Uterus (tissue), 2 donors: ENCODE results near the gene SPRED3.

Experiments
- CTCF ChIP-seq, 4 experiments: fragments of 200-600 bp in 2 of 4; fragments of 450-650 bp in 2 of 4; sonication (generic) in 2 of 4; IDR thresholded peaks; one replicate each; pipeline ENCODE4 v1.5.1; 2016 to 2019; ENCODE audit warnings: antibody characterized with exemption in 4 of 4, mild to moderate bottlenecking in 2 of 4, moderate library complexity in 1 of 4
- POLR2A ChIP-seq, 2 donors: fragments of 450-650 bp; IDR thresholded peaks; one replicate each; pipeline ENCODE4 v1.6.1; 2016; ENCODE audit warnings: antibody characterized with exemption in 2 of 2, mild to moderate bottlenecking in 1 of 2, moderate library complexity in 1 of 2

- TF ChIP-seq CTCF (IDR thresholded peaks at IDR 0.05) (no peak), POLR2A (IDR thresholded peaks at IDR 0.05) (no peak)
These were observed 22.7 kb downstream of the SPRED3 start for GRCh38 chr19:38411041-38411712.
